Mesodermal cell (in vitro differentiated cells): Measurements from ENCODE around the gene DHX35.

Source experiments
- H3K27ac ChIP-seq: 2 replicates; pipeline ENCODE4 v1.7.0; 2013; ENCODE audit warnings: mild to moderate bottlenecking, low read depth, low read length, moderate library complexity; ENCODE audit not compliant: severe bottlenecking
- H3K36me3 ChIP-seq: 2 replicates; pipeline ENCODE4 v1.7.1; 2013; ENCODE audit warnings: mild to moderate bottlenecking, low read length, moderate library complexity; ENCODE audit not compliant: control insufficient read depth, insufficient read depth
- H3K4me1 ChIP-seq: one replicate; pipeline ENCODE4 v1.7.1; 2013; ENCODE audit warnings: mild to moderate bottlenecking, low read length; ENCODE audit not compliant: insufficient read depth, control insufficient read depth, poor library complexity, severe bottlenecking
- H3K4me3 ChIP-seq: 2 replicates; pipeline ENCODE4 v1.7.0; 2013; ENCODE audit warnings: low read length, control low read depth, mild to moderate bottlenecking; ENCODE audit not compliant: insufficient read depth, poor library complexity, severe bottlenecking; ENCODE audit errors: extremely low read depth
- H3K9me3 ChIP-seq: 2 replicates; pipeline ENCODE4 v1.7.1; 2013; ENCODE audit warnings: mild to moderate bottlenecking, low read length, moderate library complexity; ENCODE audit not compliant: control insufficient read depth
- WGBS, 2 experiments: methylation state at CpG; one replicate each; pipeline ENCODE4 v1.1.5; 2013; ENCODE audit warnings: missing lambda C conversion rate in 2 of 2; ENCODE audit not compliant: insufficient coverage in 2 of 2; 5-methylcytosine and 5-hydroxymethylcytosine counted together

Gene DHX35

DNA sequence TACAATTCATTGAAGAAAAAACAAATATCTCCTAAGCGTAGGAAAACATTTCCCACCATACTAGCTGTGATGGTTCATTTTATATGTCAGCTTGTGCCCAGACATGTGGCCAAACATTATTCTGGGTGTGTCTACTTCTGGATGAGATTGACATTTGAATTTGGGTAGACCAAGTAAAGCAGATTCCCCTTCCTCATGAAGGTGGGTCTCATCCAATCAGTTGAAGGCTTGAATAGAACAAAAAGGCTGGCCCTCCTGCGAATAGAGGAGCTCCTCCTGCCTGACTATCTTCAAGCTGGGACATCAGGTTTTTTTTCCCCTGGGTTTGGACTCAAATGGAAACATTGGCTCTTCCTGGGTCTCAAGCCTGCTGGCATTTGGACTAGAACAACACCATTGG is 113.6 kb downstream of the DHX35 start:
- Histone ChIP-seq H3K9me3 (no peaks in the 10 kb centered on the region), H3K4me3 (no peak overlapping the region), H3K4me1 (no peaks in the 10 kb centered on the region), H3K27ac (no peak overlapping the region), H3K36me3 (no peaks in the 10 kb centered on the region)
- WGBS, 2 experiments: 83 to 93% methylated on average over 1 of the region's 2 CpGs

DNA sequence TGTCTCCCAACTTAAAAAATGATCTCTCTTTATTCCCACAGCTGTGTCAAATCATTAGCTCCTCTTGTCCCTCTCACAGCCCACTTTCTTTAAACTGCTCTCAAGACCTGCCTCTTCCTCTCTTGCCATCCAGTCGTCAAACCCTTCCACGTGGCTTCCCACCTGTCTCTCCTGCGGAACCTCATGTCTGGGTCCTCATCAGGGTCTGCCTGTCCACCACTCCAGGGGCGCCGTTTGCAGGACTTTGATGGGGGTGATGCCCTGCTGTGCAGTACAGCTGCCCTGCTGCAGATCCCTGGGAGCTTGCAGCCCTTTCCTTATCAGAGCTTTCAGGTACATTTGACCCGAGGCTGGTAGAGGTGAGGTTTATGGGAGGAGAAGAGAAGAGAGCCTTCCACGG is 114.8 kb downstream of the DHX35 start:
- Histone ChIP-seq H3K36me3 (no peaks in the 10 kb centered on the region), H3K4me3 (no peak overlapping the region), H3K9me3 (no peaks in the 10 kb centered on the region), H3K27ac (no peak overlapping the region), H3K4me1 (no peaks in the 10 kb centered on the region)
- WGBS, 2 experiments: 79 to 94% methylated on average over 3 to 6 of the region's 7 CpGs

GRCh38 chr20:39080326-39080725 is 118.2 kb downstream of the DHX35 start:
- WGBS, 2 experiments: 100% methylated on average over 1 of the region's 1 CpG

GRCh38 chr20:39081255-39081654 is 119.1 kb downstream of the DHX35 start:
- no peaks in the 10 kb centered on the region for H3K9me3 ChIP-seq
- no peak overlapping the region for H3K4me3 ChIP-seq
- no peaks in the 10 kb centered on the region for H3K4me1 ChIP-seq
- H3K36me3 ChIP-seq: no peaks in the 10 kb centered on the region
- H3K27ac ChIP-seq: no peak overlapping the region
- 0 to 50% methylated on average over 1 to 2 of the region's 5 CpGs for WGBS, 2 experiments

More at GRCh38 chr20:39080326-39080725, 118.2 kb downstream of the DHX35 start:
- Histone ChIP-seq H3K9me3 (no peaks in the 10 kb centered on the region), H3K4me3 (no peak overlapping the region), H3K4me1 (no peaks in the 10 kb centered on the region), H3K27ac (no peak overlapping the region), H3K36me3 (no peaks in the 10 kb centered on the region)

GRCh38 chr20:39082622-39083398 is 120.7 kb downstream of the DHX35 start:
- H3K4me3 ChIP-seq: no peak overlapping the region
- H3K27ac ChIP-seq: no peak overlapping the region
- H3K36me3 ChIP-seq: no peaks in the 10 kb centered on the region
- H3K4me1 ChIP-seq: no peaks in the 10 kb centered on the region
- H3K9me3 ChIP-seq: no peaks in the 10 kb centered on the region
- WGBS, 2 experiments: 80 to 87% methylated on average over 5 to 6 of the region's 8 CpGs

DNA sequence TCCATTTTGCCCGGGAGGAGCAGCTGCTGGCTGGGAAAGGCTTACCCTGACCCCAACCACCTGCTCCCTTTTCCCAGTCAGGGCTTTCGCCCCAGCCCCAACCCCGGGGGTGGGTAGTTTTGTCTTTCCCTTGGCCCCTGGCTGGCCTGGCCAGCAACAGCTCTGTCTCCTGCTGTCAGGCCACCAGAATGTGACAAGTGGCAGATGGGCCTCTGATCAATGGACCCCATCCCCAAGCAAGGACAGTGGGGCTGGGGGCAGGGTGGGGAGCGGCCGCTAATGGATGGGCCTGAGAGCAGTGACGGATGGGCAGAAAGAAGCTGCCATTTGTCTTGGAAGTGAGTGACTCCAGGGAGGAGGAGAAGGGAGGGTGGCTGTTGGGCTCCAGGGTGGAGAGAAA is 121.6 kb downstream of the DHX35 start:
- WGBS, 2 experiments: 69 to 91% methylated on average over 3 to 4 of the region's 6 CpGs

DNA sequence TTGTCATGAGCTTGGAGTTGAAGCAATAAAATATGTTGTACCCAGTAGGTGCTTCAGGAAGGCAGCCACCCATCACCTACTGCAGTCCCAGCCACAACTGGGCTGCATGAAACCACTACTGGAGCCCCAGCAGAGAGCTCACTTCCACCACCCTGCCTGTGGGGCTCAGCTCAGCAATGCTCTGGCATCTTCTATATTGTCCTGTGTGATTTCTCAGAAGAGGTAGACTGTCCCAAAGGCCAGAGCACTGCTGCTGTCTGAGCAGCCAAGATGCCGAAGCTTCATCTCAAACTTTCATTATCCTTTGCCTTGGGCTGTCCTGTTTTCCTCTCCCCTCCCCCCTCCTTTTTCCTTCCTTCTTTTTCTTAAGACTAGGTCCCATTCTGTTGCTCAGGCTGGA is 126.9 kb downstream of the DHX35 start:
- Histone ChIP-seq H3K4me1 (no peaks in the 10 kb centered on the region), H3K27ac (no peak overlapping the region), H3K4me3 (no peak overlapping the region), H3K36me3 (no peaks in the 10 kb centered on the region), H3K9me3 (no peaks in the 10 kb centered on the region)
- no CpG with 5 or more reads among the region's 1 CpG for WGBS, 2 experiments

More for the DNA sequence above, 121.6 kb downstream of the DHX35 start:
- Histone ChIP-seq H3K4me3 (no peak overlapping the region), H3K36me3 (no peaks in the 10 kb centered on the region), H3K27ac (no peak overlapping the region), H3K9me3 (no peaks in the 10 kb centered on the region), H3K4me1 (no peaks in the 10 kb centered on the region)
